ENCODE measurements around the gene NIPA2. TPM values are rescaled to one million over a fixed set of nuclear protein-coding genes. Genes with fewer than 3 reads are reported as not detected.

The NIPA2 gene
- polyA plus RNA-seq, 2 donors, result 6.7 to 21.1 TPM

DNA sequence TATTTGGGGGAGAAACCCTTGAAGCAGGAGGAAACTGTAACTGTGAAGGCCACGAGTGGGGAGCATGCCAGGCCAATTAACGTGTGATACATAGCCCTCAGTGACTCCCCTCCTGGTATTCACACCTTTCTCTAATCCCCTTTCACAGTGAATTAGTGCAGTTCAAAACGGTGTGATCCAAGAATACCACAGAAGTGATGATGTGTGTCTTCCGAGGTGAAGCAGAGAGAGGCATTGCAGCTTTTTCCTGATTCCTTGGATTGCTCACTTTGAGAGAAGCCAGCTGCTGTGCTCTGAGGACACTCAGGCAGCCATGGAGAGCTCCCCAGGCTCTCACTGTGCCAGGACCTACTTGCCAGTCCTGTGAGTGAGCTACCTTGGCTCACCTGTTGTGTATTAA lies 17.3 kb downstream of the NIPA2 start:
- no peaks in the 10 kb centered on the region for H3K27me3 ChIP-seq (ENCODE audit: control insufficient read depth in 1 of 2, insufficient read depth in 2 of 2, low read length in 2 of 2)
- no peak overlapping the region for H3K27ac ChIP-seq (ENCODE audit: low read depth in 2 of 2, low read length in 1 of 2)
- no peaks in the 10 kb centered on the region for H3K9me3 ChIP-seq (ENCODE audit: control insufficient read depth in 2 of 2, insufficient read depth in 1 of 2, low read depth in 1 of 2, low read length in 1 of 2)
- no peaks in the 10 kb centered on the region for H3K4me1 ChIP-seq (ENCODE audit: control insufficient read depth in 2 of 2, insufficient read depth in 2 of 2, low read length in 1 of 2)
- peaks cover 2 to 6% of the 10 kb centered on the region in 2 donors for H3K36me3 ChIP-seq (ENCODE audit: control insufficient read depth in 2 of 2, insufficient read depth in 2 of 2, low read length in 1 of 2)
- 66 to 72% methylated on average over 4 of the region's 4 CpGs for WGBS, 2 donors
- no peak overlapping the region for H3K4me3 ChIP-seq (ENCODE audit: low read depth in 1 of 2, low read length in 2 of 2)

DNA sequence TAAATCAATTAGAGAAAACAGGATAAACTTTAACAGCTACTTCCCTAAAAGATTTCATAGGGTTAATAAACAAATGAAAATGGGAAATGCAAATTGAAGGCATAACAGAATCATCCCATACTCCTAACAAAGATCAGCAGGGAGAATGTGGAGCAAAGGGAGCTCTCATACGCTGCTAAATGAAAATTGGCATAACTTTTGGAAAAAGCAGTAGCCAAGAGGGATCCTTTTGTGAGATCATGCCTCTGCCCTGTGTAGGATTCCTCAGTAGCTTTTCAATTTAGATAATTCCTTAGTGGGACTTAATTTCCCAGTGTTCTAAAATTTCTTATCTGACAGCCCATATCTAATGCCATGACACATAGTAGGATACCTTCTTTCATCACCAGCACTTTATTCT lies 18.2 kb downstream of the NIPA2 start:
- H3K27ac ChIP-seq (ENCODE audit: low read depth in 2 of 2, low read length in 1 of 2), result no peak overlapping the region
- H3K9me3 ChIP-seq (ENCODE audit: control insufficient read depth in 2 of 2, insufficient read depth in 1 of 2, low read depth in 1 of 2, low read length in 1 of 2), result no peaks in the 10 kb centered on the region
- no peaks in the 10 kb centered on the region for H3K4me1 ChIP-seq (ENCODE audit: control insufficient read depth in 2 of 2, insufficient read depth in 2 of 2, low read length in 1 of 2)
- peaks cover 2 to 6% of the 10 kb centered on the region in 2 donors for H3K36me3 ChIP-seq (ENCODE audit: control insufficient read depth in 2 of 2, insufficient read depth in 2 of 2, low read length in 1 of 2)
- WGBS, 2 donors, result 86 to 88% methylated on average over 1 of the region's 1 CpG
- no peak overlapping the region for H3K4me3 ChIP-seq (ENCODE audit: low read depth in 1 of 2, low read length in 2 of 2)
- H3K27me3 ChIP-seq (ENCODE audit: control insufficient read depth in 1 of 2, insufficient read depth in 2 of 2, low read length in 2 of 2), result no peaks in the 10 kb centered on the region

DNA sequence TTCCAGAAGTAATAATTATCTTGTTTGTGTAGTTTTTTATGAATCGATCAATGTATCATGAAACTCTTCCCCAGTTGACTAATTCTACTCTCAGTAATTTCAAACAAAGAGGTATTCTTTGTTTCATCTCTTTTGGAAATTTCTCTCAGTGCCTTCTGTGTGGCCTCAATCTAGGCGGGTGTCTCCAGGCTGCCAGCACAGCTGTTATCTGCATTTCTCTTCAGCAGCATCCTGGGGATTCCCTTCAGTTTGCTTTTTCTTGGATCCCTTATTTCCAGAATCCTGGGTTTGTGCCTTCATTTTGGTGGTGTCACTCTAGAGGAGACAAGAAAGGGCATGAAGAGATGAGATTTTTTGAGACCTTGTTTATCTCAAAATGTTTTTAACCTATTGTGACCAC lies 22.7 kb downstream of the NIPA2 start:
- Histone ChIP-seq H3K9me3 (ENCODE audit: control insufficient read depth in 2 of 2, insufficient read depth in 1 of 2, low read depth in 1 of 2, low read length in 1 of 2) (no peaks in the 10 kb centered on the region), H3K4me1 (ENCODE audit: control insufficient read depth in 2 of 2, insufficient read depth in 2 of 2, low read length in 1 of 2) (no peaks in the 10 kb centered on the region), H3K27ac (ENCODE audit: low read depth in 2 of 2, low read length in 1 of 2) (no peak overlapping the region), H3K4me3 (ENCODE audit: low read depth in 1 of 2, low read length in 2 of 2) (no peak overlapping the region), H3K36me3 (ENCODE audit: control insufficient read depth in 2 of 2, insufficient read depth in 2 of 2, low read length in 1 of 2) (peaks cover 2 to 4% of the 10 kb centered on the region in 2 donors), H3K27me3 (ENCODE audit: control insufficient read depth in 1 of 2, insufficient read depth in 2 of 2, low read length in 2 of 2) (no peaks in the 10 kb centered on the region)
- 82% methylated on average over 2 of the region's 2 CpGs for WGBS, 2 donors

GRCh38 chr15:22863356-22863755 lies 24.9 kb downstream of the NIPA2 start:
- H3K36me3 ChIP-seq (ENCODE audit: control insufficient read depth in 2 of 2, insufficient read depth in 2 of 2, low read length in 1 of 2), result peaks cover 2 to 7% of the 10 kb centered on the region in 2 donors
- H3K4me3 ChIP-seq (ENCODE audit: low read depth in 1 of 2, low read length in 2 of 2), result no peak overlapping the region
- no peaks in the 10 kb centered on the region for H3K27me3 ChIP-seq (ENCODE audit: control insufficient read depth in 1 of 2, insufficient read depth in 2 of 2, low read length in 2 of 2)
- H3K4me1 ChIP-seq (ENCODE audit: control insufficient read depth in 2 of 2, insufficient read depth in 2 of 2, low read length in 1 of 2), result no peaks in the 10 kb centered on the region
- no peak overlapping the region for H3K27ac ChIP-seq (ENCODE audit: low read depth in 2 of 2, low read length in 1 of 2)
- WGBS, 2 donors, result 86 to 93% methylated on average over 3 of the region's 3 CpGs
- no peaks in the 10 kb centered on the region for H3K9me3 ChIP-seq (ENCODE audit: control insufficient read depth in 2 of 2, insufficient read depth in 1 of 2, low read depth in 1 of 2, low read length in 1 of 2)

- H3K36me3 ChIP-seq (ENCODE audit: control insufficient read depth in 2 of 2, insufficient read depth in 2 of 2, low read length in 1 of 2), result peaks cover 6 to 13% of the 10 kb centered on the region in 2 donors
- 72 to 87% methylated on average over 7 of the region's 7 CpGs for WGBS, 2 donors
- no peaks in the 10 kb centered on the region for H3K9me3 ChIP-seq (ENCODE audit: control insufficient read depth in 2 of 2, insufficient read depth in 1 of 2, low read depth in 1 of 2, low read length in 1 of 2)
- peaks cover 0 to 3% of the 10 kb centered on the region in 2 donors for H3K4me1 ChIP-seq (ENCODE audit: control insufficient read depth in 2 of 2, insufficient read depth in 2 of 2, low read length in 1 of 2)
- H3K27ac ChIP-seq (ENCODE audit: low read depth in 2 of 2, low read length in 1 of 2), result no peak overlapping the region
- no peaks in the 10 kb centered on the region for H3K27me3 ChIP-seq (ENCODE audit: control insufficient read depth in 1 of 2, insufficient read depth in 2 of 2, low read length in 2 of 2)
- H3K4me3 ChIP-seq (ENCODE audit: low read depth in 1 of 2, low read length in 2 of 2), result no peak overlapping the region
Observed at GRCh38 chr15:22866079-22866478, 27.6 kb downstream of the NIPA2 start.

- Histone ChIP-seq H3K4me3 (ENCODE audit: low read depth in 1 of 2, low read length in 2 of 2) (no peak overlapping the region), H3K9me3 (ENCODE audit: control insufficient read depth in 2 of 2, insufficient read depth in 1 of 2, low read depth in 1 of 2, low read length in 1 of 2) (no peaks in the 10 kb centered on the region), H3K4me1 (ENCODE audit: control insufficient read depth in 2 of 2, insufficient read depth in 2 of 2, low read length in 1 of 2) (peaks cover 0 to 7% of the 10 kb centered on the region in 2 donors), H3K36me3 (ENCODE audit: control insufficient read depth in 2 of 2, insufficient read depth in 2 of 2, low read length in 1 of 2) (peaks cover 6 to 22% of the 10 kb centered on the region in 2 donors), H3K27ac (ENCODE audit: low read depth in 2 of 2, low read length in 1 of 2) (no peak overlapping the region), H3K27me3 (ENCODE audit: control insufficient read depth in 1 of 2, insufficient read depth in 2 of 2, low read length in 2 of 2) (no peaks in the 10 kb centered on the region)
- WGBS, 2 donors, result 82 to 88% methylated on average over 6 of the region's 6 CpGs
Observed at GRCh38 chr15:22867886-22868285, 29.4 kb downstream of the NIPA2 start.

DNA sequence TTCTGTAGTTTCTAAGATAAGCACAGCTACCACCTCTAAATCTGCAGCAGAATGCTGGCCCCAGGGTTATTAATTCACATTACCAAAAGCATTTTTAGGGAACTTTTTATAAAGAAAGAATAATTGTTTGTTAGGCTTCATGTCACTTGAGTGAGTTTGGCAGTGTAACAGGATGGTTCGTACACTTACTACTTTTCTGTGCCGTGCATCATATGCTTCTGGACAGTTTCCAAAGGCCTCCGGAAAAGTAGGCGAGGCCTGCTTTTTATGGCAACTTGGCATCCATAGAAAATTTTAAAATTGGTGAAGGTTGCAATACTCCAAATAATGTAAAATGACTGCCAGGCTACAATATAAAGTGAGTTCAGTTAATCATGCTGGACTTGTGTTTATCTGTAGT lies 30.0 kb downstream of the NIPA2 start:
- Histone ChIP-seq H3K9me3 (ENCODE audit: control insufficient read depth in 2 of 2, insufficient read depth in 1 of 2, low read depth in 1 of 2, low read length in 1 of 2) (no peaks in the 10 kb centered on the region), H3K4me1 (ENCODE audit: control insufficient read depth in 2 of 2, insufficient read depth in 2 of 2, low read length in 1 of 2) (peaks cover 0 to 7% of the 10 kb centered on the region in 2 donors), H3K27ac (ENCODE audit: low read depth in 2 of 2, low read length in 1 of 2) (no peak overlapping the region), H3K36me3 (ENCODE audit: control insufficient read depth in 2 of 2, insufficient read depth in 2 of 2, low read length in 1 of 2) (peaks cover 6 to 26% of the 10 kb centered on the region in 2 donors), H3K27me3 (ENCODE audit: control insufficient read depth in 1 of 2, insufficient read depth in 2 of 2, low read length in 2 of 2) (no peaks in the 10 kb centered on the region), H3K4me3 (ENCODE audit: low read depth in 1 of 2, low read length in 2 of 2) (no peak overlapping the region)
- 36 to 39% methylated on average over 4 of the region's 4 CpGs for WGBS, 2 donors

GRCh38 chr15:22868928-22869327 lies 30.5 kb downstream of the NIPA2 start:
- H3K27ac ChIP-seq (ENCODE audit: low read depth in 2 of 2, low read length in 1 of 2), result no peak overlapping the region

GRCh38 chr15:22869856-22870255 lies 31.4 kb downstream of the NIPA2 start:
- H3K36me3 ChIP-seq (ENCODE audit: control insufficient read depth in 2 of 2, insufficient read depth in 2 of 2, low read length in 1 of 2), result peaks cover 15 to 33% of the 10 kb centered on the region in 2 donors
- WGBS, 2 donors, result 98 to 99% methylated on average over 12 of the region's 12 CpGs
- H3K27me3 ChIP-seq (ENCODE audit: control insufficient read depth in 1 of 2, insufficient read depth in 2 of 2, low read length in 2 of 2), result no peaks in the 10 kb centered on the region
- H3K9me3 ChIP-seq (ENCODE audit: control insufficient read depth in 2 of 2, insufficient read depth in 1 of 2, low read depth in 1 of 2, low read length in 1 of 2), result no peaks in the 10 kb centered on the region
- peaks cover 0 to 7% of the 10 kb centered on the region in 2 donors for H3K4me1 ChIP-seq (ENCODE audit: control insufficient read depth in 2 of 2, insufficient read depth in 2 of 2, low read length in 1 of 2)
- no peak overlapping the region for H3K4me3 ChIP-seq (ENCODE audit: low read depth in 1 of 2, low read length in 2 of 2)
- H3K27ac ChIP-seq (ENCODE audit: low read depth in 2 of 2, low read length in 1 of 2), result no peak overlapping the region

More at GRCh38 chr15:22868928-22869327, 30.5 kb downstream of the NIPA2 start:
- no peaks in the 10 kb centered on the region for H3K9me3 ChIP-seq (ENCODE audit: control insufficient read depth in 2 of 2, insufficient read depth in 1 of 2, low read depth in 1 of 2, low read length in 1 of 2)
- peaks cover 10 to 28% of the 10 kb centered on the region in 2 donors for H3K36me3 ChIP-seq (ENCODE audit: control insufficient read depth in 2 of 2, insufficient read depth in 2 of 2, low read length in 1 of 2)
- no peaks in the 10 kb centered on the region for H3K27me3 ChIP-seq (ENCODE audit: control insufficient read depth in 1 of 2, insufficient read depth in 2 of 2, low read length in 2 of 2)
- H3K4me3 ChIP-seq (ENCODE audit: low read depth in 1 of 2, low read length in 2 of 2), result no peak overlapping the region
- 84 to 88% methylated on average over 9 of the region's 9 CpGs for WGBS, 2 donors
- peaks cover 0 to 7% of the 10 kb centered on the region in 2 donors for H3K4me1 ChIP-seq (ENCODE audit: control insufficient read depth in 2 of 2, insufficient read depth in 2 of 2, low read length in 1 of 2)

GRCh38 chr15:22870865-22871264 lies 32.4 kb downstream of the NIPA2 start:
- Histone ChIP-seq H3K27me3 (ENCODE audit: control insufficient read depth in 1 of 2, insufficient read depth in 2 of 2, low read length in 2 of 2) (no peaks in the 10 kb centered on the region), H3K36me3 (ENCODE audit: control insufficient read depth in 2 of 2, insufficient read depth in 2 of 2, low read length in 1 of 2) (peaks cover 19 to 33% of the 10 kb centered on the region in 2 donors), H3K4me1 (ENCODE audit: control insufficient read depth in 2 of 2, insufficient read depth in 2 of 2, low read length in 1 of 2) (peaks cover 0 to 7% of the 10 kb centered on the region in 2 donors), H3K27ac (ENCODE audit: low read depth in 2 of 2, low read length in 1 of 2) (no peak overlapping the region), H3K4me3 (ENCODE audit: low read depth in 1 of 2, low read length in 2 of 2) (no peak overlapping the region), H3K9me3 (ENCODE audit: control insufficient read depth in 2 of 2, insufficient read depth in 1 of 2, low read depth in 1 of 2, low read length in 1 of 2) (no peaks in the 10 kb centered on the region)
- WGBS, 2 donors, result 97 to 98% methylated on average over 11 of the region's 11 CpGs

All from esophagus (tissue), 2 donors.